Measurements from ENCODE around the gene ZIC5.

DNA sequence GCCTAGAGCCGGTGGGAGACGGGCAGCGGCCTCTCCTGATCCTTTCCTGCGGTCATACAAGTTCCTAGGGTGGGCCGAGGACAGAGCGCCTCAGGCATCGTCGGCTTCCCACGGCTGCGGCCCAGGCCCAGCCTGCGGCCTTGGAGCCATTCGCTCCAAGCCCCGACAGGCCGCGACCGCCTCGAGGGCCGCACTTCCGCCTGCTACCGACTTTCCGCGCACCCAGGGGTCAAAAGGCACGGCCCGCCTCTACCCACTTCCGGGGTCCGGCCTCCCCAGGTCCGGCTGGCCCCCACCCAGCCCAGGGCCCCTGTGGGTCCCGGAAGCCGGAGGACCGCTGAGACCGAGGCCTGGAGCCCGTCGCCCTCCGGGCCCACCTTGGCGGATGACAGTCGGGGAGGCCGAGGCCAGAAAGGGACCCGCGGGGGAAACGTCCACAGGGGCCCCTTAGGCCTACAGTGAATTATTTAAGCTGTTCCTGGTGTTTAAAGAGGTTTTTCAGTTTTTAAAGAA, 26.2 kb upstream of the ZIC5 start:
- TF ChIP-seq, protein P1, sequence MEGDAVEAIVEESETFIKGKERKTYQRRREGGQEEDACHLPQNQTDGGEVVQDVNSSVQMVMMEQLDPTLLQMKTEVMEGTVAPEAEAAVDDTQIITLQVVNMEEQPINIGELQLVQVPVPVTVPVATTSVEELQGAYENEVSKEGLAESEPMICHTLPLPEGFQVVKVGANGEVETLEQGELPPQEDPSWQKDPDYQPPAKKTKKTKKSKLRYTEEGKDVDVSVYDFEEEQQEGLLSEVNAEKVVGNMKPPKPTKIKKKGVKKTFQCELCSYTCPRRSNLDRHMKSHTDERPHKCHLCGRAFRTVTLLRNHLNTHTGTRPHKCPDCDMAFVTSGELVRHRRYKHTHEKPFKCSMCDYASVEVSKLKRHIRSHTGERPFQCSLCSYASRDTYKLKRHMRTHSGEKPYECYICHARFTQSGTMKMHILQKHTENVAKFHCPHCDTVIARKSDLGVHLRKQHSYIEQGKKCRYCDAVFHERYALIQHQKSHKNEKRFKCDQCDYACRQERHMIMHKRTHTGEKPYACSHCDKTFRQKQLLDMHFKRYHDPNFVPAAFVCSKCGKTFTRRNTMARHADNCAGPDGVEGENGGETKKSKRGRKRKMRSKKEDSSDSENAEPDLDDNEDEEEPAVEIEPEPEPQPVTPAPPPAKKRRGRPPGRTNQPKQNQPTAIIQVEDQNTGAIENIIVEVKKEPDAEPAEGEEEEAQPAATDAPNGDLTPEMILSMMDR (IDR thresholded peaks at IDR 0.05): no peak
- TF ChIP-seq POLR2A (IDR thresholded peaks at IDR 0.05): no peak
